Esophagus squamous epithelium (tissue), 5 donors: ENCODE measurements around the gene CHORDC1. TPM values are rescaled to one million over a fixed set of nuclear protein-coding genes. Genes with fewer than 3 reads are reported as not detected.

Experiments
- DNase-seq: peaks from one replicate; lab custom pipeline; 2025; lab: John Stamatoyannopoulos, UW
- H3K27ac ChIP-seq, 4 donors: fragments of 200-600 bp; sonication (generic); one replicate each; pipeline ENCODE4 v1.5.1; 2016 to 2019; ENCODE audit warnings: mild to moderate bottlenecking in 1 of 4
- H3K27me3 ChIP-seq, 4 donors: fragments of 200-600 bp; sonication (generic); 1 replicate in 3 of 4; 2 replicates in 1 of 4; pipeline versions ENCODE4 v1.5.1 to v1.6.0; 2017 to 2021; ENCODE audit warnings: antibody characterized with exemption in 1 of 4
- H3K36me3 ChIP-seq, 3 donors: fragments of 200-600 bp; sonication (generic); one replicate each; pipeline ENCODE4 v1.5.1; 2016 to 2019
- H3K4me1 ChIP-seq, 3 donors: fragments of 200-600 bp; sonication (generic); one replicate each; pipeline ENCODE4 v1.5.1; 2017 to 2019
- H3K4me3 ChIP-seq, 4 donors: fragments of 200-600 bp; sonication (generic); 1 replicate in 3 of 4; 2 replicates in 1 of 4; pipeline ENCODE4 v1.5.1; 2016 to 2019; ENCODE audit warnings: mild to moderate bottlenecking in 2 of 4, moderate library complexity in 1 of 4
- H3K9me3 ChIP-seq, 3 donors: fragments of 200-600 bp; sonication (generic); one replicate each; pipeline ENCODE4 v1.5.1; 2016 to 2019
- CTCF ChIP-seq, 6 experiments: fragments of 450-650 bp in 4 of 6; fragments of 200-600 bp in 2 of 6; sonication (generic) in 2 of 6; IDR thresholded peaks; one replicate each; pipeline ENCODE4 v1.5.1; 2016 to 2019; ENCODE audit warnings: antibody characterized with exemption in 6 of 6, mild to moderate bottlenecking in 4 of 6, moderate library complexity in 4 of 6
- POLR2A ChIP-seq, 4 donors: fragments of 450-650 bp; IDR thresholded peaks; one replicate each; pipeline ENCODE4 v1.6.1; 2017; ENCODE audit warnings: antibody characterized with exemption in 4 of 4, mild to moderate bottlenecking in 4 of 4, moderate library complexity in 3 of 4
- WGBS, 2 donors: methylation state at CpG; one replicate each; pipeline ENCODE4 v1.1.5; 2018; 5-methylcytosine and 5-hydroxymethylcytosine counted together
- intact Hi-C: fragments of 100-400 bp; cut with DNase I; formaldehyde crosslinking; loops from one replicate; pipeline ENCODE4 v1.15.0; 2022
- total RNA-seq, 4 donors: library from RNA; depleted of rRNA; stranded (reverse); fragments of >200 nt; gene quantifications; one replicate each; pipeline ENCODE4 v1.1.0, GENCODE V29; 2016
- donor health status: DM: yes; HTN: yes; CAD: no.

CHORDC1 gene
- total RNA-seq, 4 donors from 2014 or later: 23.1 to 64.8 (median 36.5) TPM

DNA sequence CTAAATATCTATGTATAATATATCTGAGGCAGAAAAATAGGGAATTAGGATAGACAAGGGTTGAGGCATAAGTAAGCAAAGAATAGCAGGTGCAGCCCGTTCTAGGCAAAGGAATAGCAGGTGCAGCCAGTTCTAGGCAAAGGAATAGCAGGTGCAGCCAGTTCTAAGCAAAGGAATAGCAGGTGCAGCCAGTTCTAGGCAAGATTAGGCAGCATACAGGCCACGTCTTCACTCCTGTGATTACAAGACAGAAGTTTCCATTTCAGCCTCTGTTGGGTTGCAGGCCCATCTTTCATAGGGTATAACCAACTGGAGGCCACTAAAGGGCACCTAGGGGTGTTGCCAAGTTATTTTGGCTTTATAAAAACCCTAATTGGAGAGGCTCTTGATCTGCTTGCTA is 28.8 kb upstream of the CHORDC1 start:
- Histone ChIP-seq H3K4me1 (peaks cover 0 to 6% (median 0%) of the 10 kb centered on the region in 3 donors), H3K9me3 (no peaks in the 10 kb centered on the region), H3K27ac (no peak overlapping the region), H3K27me3 (no peaks in the 10 kb centered on the region), H3K4me3 (no peak overlapping the region), H3K36me3 (no peaks in the 10 kb centered on the region)
- 56 to 61% methylated on average over 2 of the region's 2 CpGs for WGBS, 2 donors
- intact Hi-C loops: no loop called here
- no peak for DNase-seq
- TF ChIP-seq POLR2A (IDR thresholded peaks at IDR 0.05) (no peak), CTCF (IDR thresholded peaks at IDR 0.05) (no peak)

GRCh38 chr11:90250970-90251369 is 28.1 kb upstream of the CHORDC1 start:
- Histone ChIP-seq H3K4me1 (peaks cover 0 to 6% (median 0%) of the 10 kb centered on the region in 3 donors), H3K4me3 (no peak overlapping the region), H3K27me3 (no peaks in the 10 kb centered on the region), H3K36me3 (no peaks in the 10 kb centered on the region), H3K27ac (no peak overlapping the region), H3K9me3 (no peaks in the 10 kb centered on the region)
- intact Hi-C loops: no loop called here
- 49 to 64% methylated on average over 8 of the region's 8 CpGs for WGBS, 2 donors
- TF ChIP-seq POLR2A (IDR thresholded peaks at IDR 0.05): no peak
- no peak for TF ChIP-seq CTCF (IDR thresholded peaks at IDR 0.05)
- DNase-seq: no peak

DNA sequence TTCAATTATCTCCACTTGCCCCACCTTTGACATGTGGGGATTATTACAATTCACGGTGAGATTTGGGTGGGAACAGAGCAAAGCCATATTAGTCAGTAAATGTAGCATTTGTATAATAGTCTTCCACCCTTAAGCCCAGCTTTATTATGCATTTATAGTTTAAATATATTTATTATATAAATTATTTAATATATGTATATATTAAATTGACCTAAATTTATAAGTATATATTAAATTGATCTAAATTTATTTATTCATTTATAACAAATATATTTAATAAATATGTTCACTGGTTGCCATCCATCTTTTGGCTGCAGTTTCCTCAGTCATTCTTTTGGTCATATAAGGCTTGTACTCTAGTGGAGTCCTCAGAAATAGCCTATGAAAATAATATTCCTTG is 23.6 kb upstream of the CHORDC1 start:
- 71 to 74% methylated on average over 1 of the region's 1 CpG for WGBS, 2 donors
- H3K27ac ChIP-seq: no peak overlapping the region
- DNase-seq: no peak
- H3K9me3 ChIP-seq: no peaks in the 10 kb centered on the region
- no peak overlapping the region for H3K4me3 ChIP-seq
- no peaks in the 10 kb centered on the region for H3K27me3 ChIP-seq
- no peak for TF ChIP-seq POLR2A (IDR thresholded peaks at IDR 0.05)
- TF ChIP-seq CTCF (IDR thresholded peaks at IDR 0.05): no peak
- intact Hi-C loops: no loop called here
- H3K36me3 ChIP-seq: no peaks in the 10 kb centered on the region
- H3K4me1 ChIP-seq: peaks cover 0 to 1% (median 0%) of the 10 kb centered on the region in 3 donors

GRCh38 chr11:90243534-90243933 is 20.7 kb upstream of the CHORDC1 start:
- no peaks in the 10 kb centered on the region for H3K36me3 ChIP-seq
- no peak overlapping the region for H3K4me3 ChIP-seq
- H3K27ac ChIP-seq: no peak overlapping the region
- no peak for TF ChIP-seq POLR2A (IDR thresholded peaks at IDR 0.05)
- TF ChIP-seq CTCF (IDR thresholded peaks at IDR 0.05): no peak
- H3K27me3 ChIP-seq: peaks cover 0 to 3% (median 0%) of the 10 kb centered on the region in 4 donors
- no peaks in the 10 kb centered on the region for H3K9me3 ChIP-seq
- WGBS, 2 donors: 89 to 92% methylated on average over 1 of the region's 1 CpG
- intact Hi-C loops: no loop called here
- no peak for DNase-seq
- H3K4me1 ChIP-seq: no peaks in the 10 kb centered on the region

GRCh38 chr11:90242894-90243416 is 20.1 kb upstream of the CHORDC1 start:
- 57 to 71% methylated on average over 7 of the region's 7 CpGs for WGBS, 2 donors
- no peak for DNase-seq
- TF ChIP-seq POLR2A (IDR thresholded peaks at IDR 0.05) (no peak), CTCF (IDR thresholded peaks at IDR 0.05) (no peak)
- Histone ChIP-seq H3K36me3 (no peaks in the 10 kb centered on the region), H3K9me3 (no peaks in the 10 kb centered on the region), H3K27ac (no peak overlapping the region), H3K27me3 (peaks cover 0 to 3% (median 0%) of the 10 kb centered on the region in 4 donors), H3K4me1 (no peaks in the 10 kb centered on the region), H3K4me3 (no peak overlapping the region)
- intact Hi-C loops: no loop called here
